SK-N-SH (cell line): Measurements from ENCODE around the gene PEX10. TPM values are rescaled to one million over a fixed set of nuclear protein-coding genes. Genes with fewer than 3 reads are reported as not detected.

Experiments used
- CTCF ChIA-PET: fragments of 300-600, 350-600 bp; formaldehyde crosslinking; extraction: SDS; loops from one replicate; lab custom pipeline; 2021; lab: Yijun Ruan, JAX
- POLR2A ChIA-PET: fragments of 350-600 bp; sonication (Branson Sonifier 250); formaldehyde crosslinking; extraction: SDS; loops from one replicate; lab custom pipeline; 2020; ENCODE audit warnings: antibody characterized with exemption, inconsistent platforms; lab: Yijun Ruan, JAX
- DNase-seq: peaks from one replicate; pipeline ENCODE4 v3.0.0; 2012
- H2AFZ ChIP-seq: fragments of 200-600 bp; sonication (generic); 2 replicates; pipeline ENCODE4 v1.8.1; 2016; ENCODE audit warnings: antibody characterized with exemption, mild to moderate bottlenecking, low read depth
- H3F3A ChIP-seq: fragments of 200-600 bp; sonication (generic); replicated peaks from 2 replicates; pipeline ENCODE3; 2016; ENCODE audit warnings: antibody characterized with exemption, mild to moderate bottlenecking; ENCODE audit not compliant: insufficient read depth
- H3K27ac ChIP-seq, 2 experiments: fragments of 200-500 bp in 1 of 2; fragments of 200-600 bp in 1 of 2; sonication (Bioruptor generic) in 1 of 2; sonication (generic), shearing (Covaris generic) in 1 of 2; 2 replicates each; pipeline versions ENCODE4 v1.5.1 to v1.6.1; 2014 to 2016; ENCODE audit warnings: low read depth in 2 of 2, inconsistent platforms in 1 of 2, low read length in 1 of 2, mild to moderate bottlenecking in 1 of 2, mixed read lengths in 1 of 2
- H3K27me3 ChIP-seq: fragments of 200-600 bp; sonication (generic), shearing (Covaris generic); 2 replicates; pipeline ENCODE4 v1.6.1; 2016; ENCODE audit warnings: mixed run types; ENCODE audit not compliant: insufficient read depth
- H3K36me3 ChIP-seq, 2 experiments: fragments of 200-500 bp in 1 of 2; fragments of 200-600 bp in 1 of 2; sonication (Bioruptor generic) in 1 of 2; sonication (generic) in 1 of 2; replicated peaks in 1 of 2; 2 replicates each; pipeline versions ENCODE3 to v1.5.1; 2014 to 2016; ENCODE audit warnings: low read length in 1 of 2, mild to moderate bottlenecking in 1 of 2; ENCODE audit not compliant: insufficient read depth in 2 of 2, control insufficient read depth in 1 of 2
- H3K4me1 ChIP-seq, 2 experiments: fragments of 200-500 bp in 1 of 2; fragments of 200-600 bp in 1 of 2; sonication (Bioruptor generic) in 1 of 2; sonication (generic), shearing (Covaris generic) in 1 of 2; 2 replicates each; pipeline versions ENCODE4 v1.5.1 to v1.6.1; 2014 to 2016; ENCODE audit warnings: low read depth in 1 of 2, low read length in 1 of 2, mixed run types in 1 of 2; ENCODE audit not compliant: insufficient read depth in 2 of 2, control insufficient read depth in 1 of 2
- H3K4me2 ChIP-seq: fragments of 200-600 bp; sonication (generic), shearing (Covaris generic); 2 replicates; pipeline ENCODE4 v1.6.1; 2017; ENCODE audit warnings: mixed run types
- H3K4me3 ChIP-seq, 2 experiments: fragments of 200-500 bp in 1 of 2; fragments of 200-600 bp in 1 of 2; sonication (Bioruptor generic) in 1 of 2; sonication (generic), shearing (Covaris generic) in 1 of 2; 2 replicates each; pipeline versions ENCODE4 v1.5.1 to v1.8.1; 2014 to 2016; ENCODE audit warnings: low read depth in 2 of 2, inconsistent platforms in 1 of 2, low read length in 1 of 2, mild to moderate bottlenecking in 1 of 2, mixed read lengths in 1 of 2, moderate library complexity in 1 of 2
- H3K79me2 ChIP-seq: fragments of 200-600 bp; sonication (generic); 2 replicates; pipeline ENCODE4 v1.8.1; 2017; ENCODE audit warnings: mild to moderate bottlenecking; ENCODE audit not compliant: insufficient read depth
- H3K9ac ChIP-seq: fragments of 200-600 bp; sonication (generic); 2 replicates; pipeline ENCODE4 v1.6.1; 2017; ENCODE audit warnings: mixed run types
- H3K9me2 ChIP-seq: fragments of 200-600 bp; sonication (generic); 2 replicates; pipeline ENCODE4 v1.6.1; 2017; ENCODE audit warnings: mixed run types
- H3K9me3 ChIP-seq: fragments of 200-600 bp; sonication (generic); 2 replicates; pipeline ENCODE4 v1.6.1; 2017; ENCODE audit warnings: mixed run types, mild to moderate bottlenecking, moderate library complexity
- H4K20me1 ChIP-seq: fragments of 200-600 bp; sonication (generic); 2 replicates; pipeline ENCODE4 v1.6.1; 2017; ENCODE audit warnings: mild to moderate bottlenecking, mixed run types; ENCODE audit not compliant: insufficient read depth
- CHD2 ChIP-seq: fragments of 150-350 bp; IDR thresholded peaks from 2 replicates; pipeline ENCODE4 v1.6.1; 2018; ENCODE audit warnings: low read length; ENCODE audit not compliant: partially characterized antibody
- ELF1 ChIP-seq: IDR thresholded peaks from 2 replicates; pipeline ENCODE4 v1.4.0; 2012
- EZH2phosphoT487 ChIP-seq: fragments of 200-600 bp; sonication (generic); IDR thresholded peaks from 2 replicates; pipeline ENCODE4 v1.6.1; 2017; ENCODE audit warnings: low read depth, mixed run types, mild to moderate bottlenecking, antibody characterized with exemption, moderate library complexity, borderline replicate concordance
- FOSL2 ChIP-seq: IDR thresholded peaks from 2 replicates; pipeline ENCODE4 v1.4.0; 2012; ENCODE audit warnings: low read depth, mild to moderate bottlenecking, moderate library complexity, borderline replicate concordance
- FOXM1 ChIP-seq: IDR thresholded peaks from 2 replicates; pipeline ENCODE4 v1.4.0; 2012; ENCODE audit warnings: low read depth, mild to moderate bottlenecking
- GABPA ChIP-seq: IDR thresholded peaks from 2 replicates; pipeline ENCODE4 v1.4.0; 2012; ENCODE audit warnings: low read depth, mild to moderate bottlenecking
- JUND ChIP-seq: IDR thresholded peaks from 2 replicates; pipeline ENCODE4 v1.4.0; 2012
- NFIC ChIP-seq: IDR thresholded peaks from 2 replicates; pipeline ENCODE4 v1.4.0; 2012; ENCODE audit warnings: borderline replicate concordance
- RAD21 ChIP-seq: IDR thresholded peaks from 2 replicates; pipeline ENCODE4 v1.6.1; 2012; ENCODE audit warnings: mild to moderate bottlenecking, low read length
- RCOR1 ChIP-seq: fragments of 150-350 bp; IDR thresholded peaks from 2 replicates; pipeline ENCODE4 v1.6.1; 2017; ENCODE audit warnings: antibody characterized with exemption, low read length
- RFX5 ChIP-seq: IDR thresholded peaks from 2 replicates; pipeline ENCODE4 v1.6.1; 2012; ENCODE audit warnings: mild to moderate bottlenecking, improper control_type of control experiment, low read length
- SMC3 ChIP-seq: IDR thresholded peaks from 2 replicates; pipeline ENCODE4 v1.6.1; 2012; ENCODE audit warnings: low read depth, low read length, improper control_type of control experiment
- TAF1 ChIP-seq: IDR thresholded peaks from 2 replicates; pipeline ENCODE4 v1.6.1; 2012; ENCODE audit warnings: low read depth, mild to moderate bottlenecking, low read length, moderate library complexity, borderline replicate concordance
- TCF12 ChIP-seq: IDR thresholded peaks from 2 replicates; pipeline ENCODE4 v1.4.0; 2012
- TEAD4 ChIP-seq: IDR thresholded peaks from 2 replicates; pipeline ENCODE4 v1.4.0; 2012; ENCODE audit warnings: mild to moderate bottlenecking, borderline replicate concordance; ENCODE audit not compliant: insufficient read depth
- YY1 ChIP-seq: IDR thresholded peaks from 2 replicates; pipeline ENCODE4 v1.4.0; 2012; ENCODE audit warnings: low read depth, mild to moderate bottlenecking
- WGBS: methylation state at CpG from one replicate; pipeline ENCODE4 v1.1.6; 2017; ENCODE audit warnings: low lambda C conversion rate; 5-methylcytosine and 5-hydroxymethylcytosine counted together
- polyA plus RNA-seq, 3 experiments: library from polyadenylated mRNA; depleted of rRNA; stranded (reverse); fragments of >200 nt; gene quantifications; 2 replicates each; pipeline ENCODE4 v1.2.3, GENCODE V29; 2012
- TF ChIP-seq, protein P1 (sequence below): IDR thresholded peaks from 2 replicates; pipeline ENCODE4 v1.4.0; 2012; ENCODE audit warnings: low read depth
- TF ChIP-seq, protein P2 (sequence below): fragments of 150-350 bp; IDR thresholded peaks from 2 replicates; pipeline ENCODE4 v1.6.1; 2016; ENCODE audit warnings: mild to moderate bottlenecking, low read depth, low read length
- TF ChIP-seq, protein P3 (sequence below): fragments of 200-600 bp; sonication (generic); IDR thresholded peaks from 2 replicates; pipeline ENCODE4 v1.6.1; 2017; ENCODE audit warnings: antibody characterized with exemption, mild to moderate bottlenecking, moderate library complexity
- TF ChIP-seq, protein P4 (sequence below): fragments of 150-350 bp; IDR thresholded peaks from 2 replicates; pipeline ENCODE4 v1.6.1; 2017; ENCODE audit warnings: antibody characterized with exemption, low read length, low read depth, borderline replicate concordance
- TF ChIP-seq, protein P5 (sequence below): IDR thresholded peaks from 2 replicates; pipeline ENCODE4 v1.4.0; 2012; ENCODE audit warnings: low read depth, borderline replicate concordance

Gene PEX10
- polyA plus RNA-seq, 1 of the 3 experiments (the other 2 are of a cell fraction), result 28.6 TPM

DNA sequence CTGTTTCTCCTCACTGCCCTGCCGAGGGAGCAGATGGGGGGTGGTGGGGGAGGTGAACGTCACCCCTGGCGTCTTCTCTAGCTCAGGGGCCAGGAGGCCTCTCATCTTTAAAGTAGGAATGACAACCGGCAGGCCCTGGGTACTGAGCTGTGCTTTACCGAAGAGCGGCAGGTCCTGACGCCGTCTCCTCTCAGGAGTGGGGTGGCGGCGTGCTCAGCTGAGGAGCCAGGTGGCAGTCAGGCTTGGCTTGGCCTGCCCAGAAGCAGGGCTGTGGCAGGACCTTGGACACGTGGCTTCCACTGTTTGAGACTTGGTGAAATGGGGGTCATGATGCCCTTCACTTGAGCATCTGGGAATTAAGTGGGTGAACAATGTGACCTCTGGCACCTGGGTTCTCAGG, 17.6 kb downstream of the PEX10 start:
- no peak overlapping the region; a peak in 1 of 4 replicates for H3K27ac ChIP-seq
- H3K79me2 ChIP-seq, result peaks cover 88% of the 10 kb centered on the region
- no peak overlapping the region for H3K9ac ChIP-seq
- 86% methylated on average over 2 of the region's 11 CpGs for WGBS
- H3K36me3 ChIP-seq, result peaks cover 26 to 64% of the 10 kb centered on the region in 2 experiments
- no peaks in the 10 kb centered on the region for H3K9me3 ChIP-seq
- CTCF ChIA-PET, result interaction anchor here (1.0 to 2.6 kb wide), 2 partner anchors 11 to 13 kb away, joined by 5 to 7 read pairs; no protein-coding TSS in a partner anchor
- no peak overlapping the region for H3K4me3 ChIP-seq
- DNase-seq, result no peak
- peaks cover 0 to 24% of the 10 kb centered on the region in 2 experiments; a peak in 2 of 4 replicates for H3K4me1 ChIP-seq
- no peak overlapping the region for H2AFZ ChIP-seq
- H3K9me2 ChIP-seq, result no peaks in the 10 kb centered on the region
- H3K4me2 ChIP-seq, result no peak overlapping the region
- no peaks in the 10 kb centered on the region for H3K27me3 ChIP-seq
- TF ChIP-seq SMC3, result no peak
- no peak for TF ChIP-seq EZH2phosphoT487
- TF ChIP-seq FOSL2, result no peak
- TF ChIP-seq YY1, result no peak
- no peak for TF ChIP-seq RFX5
- no peak for TF ChIP-seq RAD21
- TF ChIP-seq CHD2, result no peak
- TF ChIP-seq, protein P1, sequence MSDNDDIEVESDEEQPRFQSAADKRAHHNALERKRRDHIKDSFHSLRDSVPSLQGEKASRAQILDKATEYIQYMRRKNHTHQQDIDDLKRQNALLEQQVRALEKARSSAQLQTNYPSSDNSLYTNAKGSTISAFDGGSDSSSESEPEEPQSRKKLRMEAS, result no peak
- TF ChIP-seq JUND, result no peak
- TF ChIP-seq NFIC, result no peak
- TF ChIP-seq RCOR1, result no peak
- no peak for TF ChIP-seq TAF1
- TF ChIP-seq, protein P2, sequence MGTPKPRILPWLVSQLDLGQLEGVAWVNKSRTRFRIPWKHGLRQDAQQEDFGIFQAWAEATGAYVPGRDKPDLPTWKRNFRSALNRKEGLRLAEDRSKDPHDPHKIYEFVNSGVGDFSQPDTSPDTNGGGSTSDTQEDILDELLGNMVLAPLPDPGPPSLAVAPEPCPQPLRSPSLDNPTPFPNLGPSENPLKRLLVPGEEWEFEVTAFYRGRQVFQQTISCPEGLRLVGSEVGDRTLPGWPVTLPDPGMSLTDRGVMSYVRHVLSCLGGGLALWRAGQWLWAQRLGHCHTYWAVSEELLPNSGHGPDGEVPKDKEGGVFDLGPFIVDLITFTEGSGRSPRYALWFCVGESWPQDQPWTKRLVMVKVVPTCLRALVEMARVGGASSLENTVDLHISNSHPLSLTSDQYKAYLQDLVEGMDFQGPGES, result no peak
- no peak for TF ChIP-seq ELF1
- TF ChIP-seq, protein P3, sequence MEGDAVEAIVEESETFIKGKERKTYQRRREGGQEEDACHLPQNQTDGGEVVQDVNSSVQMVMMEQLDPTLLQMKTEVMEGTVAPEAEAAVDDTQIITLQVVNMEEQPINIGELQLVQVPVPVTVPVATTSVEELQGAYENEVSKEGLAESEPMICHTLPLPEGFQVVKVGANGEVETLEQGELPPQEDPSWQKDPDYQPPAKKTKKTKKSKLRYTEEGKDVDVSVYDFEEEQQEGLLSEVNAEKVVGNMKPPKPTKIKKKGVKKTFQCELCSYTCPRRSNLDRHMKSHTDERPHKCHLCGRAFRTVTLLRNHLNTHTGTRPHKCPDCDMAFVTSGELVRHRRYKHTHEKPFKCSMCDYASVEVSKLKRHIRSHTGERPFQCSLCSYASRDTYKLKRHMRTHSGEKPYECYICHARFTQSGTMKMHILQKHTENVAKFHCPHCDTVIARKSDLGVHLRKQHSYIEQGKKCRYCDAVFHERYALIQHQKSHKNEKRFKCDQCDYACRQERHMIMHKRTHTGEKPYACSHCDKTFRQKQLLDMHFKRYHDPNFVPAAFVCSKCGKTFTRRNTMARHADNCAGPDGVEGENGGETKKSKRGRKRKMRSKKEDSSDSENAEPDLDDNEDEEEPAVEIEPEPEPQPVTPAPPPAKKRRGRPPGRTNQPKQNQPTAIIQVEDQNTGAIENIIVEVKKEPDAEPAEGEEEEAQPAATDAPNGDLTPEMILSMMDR, result no peak
- TF ChIP-seq, all 33 proteins: peak for 0
- POLR2A ChIA-PET, result no interaction called here
- H4K20me1 ChIP-seq, result peaks cover 35% of the 10 kb centered on the region
- H3F3A ChIP-seq, result peaks cover 9% of the 10 kb centered on the region

DNA sequence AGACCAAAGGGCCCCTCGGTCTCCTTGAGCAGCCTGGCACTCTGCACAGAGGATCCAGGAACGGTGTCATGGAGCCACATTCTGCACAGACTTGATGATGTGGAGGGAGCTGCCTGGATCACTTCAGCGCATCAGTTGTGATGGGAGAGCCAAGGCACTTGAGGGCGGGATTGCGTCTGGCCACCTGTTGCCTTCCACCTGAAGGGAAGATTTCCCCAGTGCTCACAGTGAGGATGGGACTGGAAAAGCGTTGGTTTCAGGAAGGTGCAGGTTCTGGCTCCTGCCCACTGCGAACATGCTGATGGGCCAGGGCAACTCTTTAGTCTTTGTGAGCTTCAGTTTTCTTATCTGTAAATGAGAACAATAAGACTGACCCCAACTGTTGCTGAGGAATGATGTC, 18.1 kb downstream of the PEX10 start:
- Histone ChIP-seq H3K4me2 (0 out of 2 replicates have a peak overlapping the region, but pooled peaks have one; percentile 95), H3K79me2 (peaks cover 87% of the 10 kb centered on the region), H3K4me3 (no peak overlapping the region), H3K27ac (no peak overlapping the region), H2AFZ (no peak overlapping the region), H3K9me2 (no peaks in the 10 kb centered on the region), H3K9me3 (no peaks in the 10 kb centered on the region), H4K20me1 (peaks cover 35% of the 10 kb centered on the region), H3K4me1 (peaks cover 0 to 24% of the 10 kb centered on the region in 2 experiments; a peak in 2 of 4 replicates), H3K36me3 (peaks cover 26 to 58% of the 10 kb centered on the region in 2 experiments), H3F3A (peaks cover 9% of the 10 kb centered on the region), H3K9ac (no peak overlapping the region), H3K27me3 (no peaks in the 10 kb centered on the region)
- WGBS, result 100% methylated on average over 2 of the region's 7 CpGs
- ChIA-PET CTCF (interaction anchor here (1.0 to 2.6 kb wide), 2 partner anchors 10 to 12 kb away, joined by 5 to 7 read pairs; no protein-coding TSS in a partner anchor), POLR2A (interaction anchor here (1.4 kb wide), 1 partner anchor 185 kb away, joined by 4 read pairs; no protein-coding TSS in a partner anchor)
- no peak for DNase-seq
- TF ChIP-seq GABPA (no peak), TCF12 (no peak), FOXM1 (no peak), TEAD4 (no peak)
- TF ChIP-seq, protein P4, sequence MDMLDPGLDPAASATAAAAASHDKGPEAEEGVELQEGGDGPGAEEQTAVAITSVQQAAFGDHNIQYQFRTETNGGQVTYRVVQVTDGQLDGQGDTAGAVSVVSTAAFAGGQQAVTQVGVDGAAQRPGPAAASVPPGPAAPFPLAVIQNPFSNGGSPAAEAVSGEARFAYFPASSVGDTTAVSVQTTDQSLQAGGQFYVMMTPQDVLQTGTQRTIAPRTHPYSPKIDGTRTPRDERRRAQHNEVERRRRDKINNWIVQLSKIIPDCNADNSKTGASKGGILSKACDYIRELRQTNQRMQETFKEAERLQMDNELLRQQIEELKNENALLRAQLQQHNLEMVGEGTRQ, result no peak
- TF ChIP-seq, protein P2, result no peak
- TF ChIP-seq, protein P5, sequence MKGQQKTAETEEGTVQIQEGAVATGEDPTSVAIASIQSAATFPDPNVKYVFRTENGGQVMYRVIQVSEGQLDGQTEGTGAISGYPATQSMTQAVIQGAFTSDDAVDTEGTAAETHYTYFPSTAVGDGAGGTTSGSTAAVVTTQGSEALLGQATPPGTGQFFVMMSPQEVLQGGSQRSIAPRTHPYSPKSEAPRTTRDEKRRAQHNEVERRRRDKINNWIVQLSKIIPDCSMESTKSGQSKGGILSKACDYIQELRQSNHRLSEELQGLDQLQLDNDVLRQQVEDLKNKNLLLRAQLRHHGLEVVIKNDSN, result no peak
